NOMO-1 treated with dmso at 0.1 percent for 144 hours (cell line): ENCODE measurements around the gene MSI2.
A peak's percentile ranks its signal among the peaks of the same experiment; 100 is the strongest.

Experiments
- DNase-seq: peaks from one replicate; lab custom pipeline; 2025; ENCODE audit not compliant: unreplicated experiment; lab: John Stamatoyannopoulos, UW

MSI2 gene

GRCh38 chr17:57531648-57532504 lies 275.6 kb downstream of the MSI2 start:
- DNase-seq, result no peak

GRCh38 chr17:57532556-57532955 lies 276.2 kb downstream of the MSI2 start:
- DNase-seq, result no peak

- DNase-seq, result no peak
Observed at GRCh38 chr17:57532966-57533365, 276.6 kb downstream of the MSI2 start.

GRCh38 chr17:57533684-57534305 lies 277.5 kb downstream of the MSI2 start:
- no peak for DNase-seq

- no peak for DNase-seq
Observed at GRCh38 chr17:57534863-57535248, 278.5 kb downstream of the MSI2 start.

GRCh38 chr17:57535249-57535966 lies 279.1 kb downstream of the MSI2 start:
- DNase-seq, result no peak

GRCh38 chr17:57536289-57536688 lies 280.0 kb downstream of the MSI2 start:
- DNase-seq, result no peak

- no peak for DNase-seq
Observed at GRCh38 chr17:57536789-57537523, 280.6 kb downstream of the MSI2 start.

GRCh38 chr17:57537524-57538410 lies 281.4 kb downstream of the MSI2 start:
- no peak for DNase-seq

GRCh38 chr17:57538736-57539456 lies 282.6 kb downstream of the MSI2 start:
- DNase-seq, result no peak

- no peak for DNase-seq
Observed at GRCh38 chr17:57539529-57540301, 283.4 kb downstream of the MSI2 start.

- DNase-seq, result no peak
Observed at GRCh38 chr17:57540596-57540995, 284.3 kb downstream of the MSI2 start.

- no peak for DNase-seq
Observed at GRCh38 chr17:57541049-57541448, 284.7 kb downstream of the MSI2 start.

- DNase-seq, result peak; percentile 63
Observed at GRCh38 chr17:57541472-57542394, 285.4 kb downstream of the MSI2 start.

GRCh38 chr17:57542510-57542909 lies 286.2 kb downstream of the MSI2 start:
- DNase-seq, result no peak

GRCh38 chr17:57543230-57543629 lies 286.9 kb downstream of the MSI2 start:
- no peak for DNase-seq

- no peak for DNase-seq
Observed at GRCh38 chr17:57544401-57544800, 288.1 kb downstream of the MSI2 start.
